HFF-Myc (cell line): ENCODE data around the gene SMURF2.

ENCODE experiments used
- DNase-seq: peaks from one replicate; pipeline ENCODE4 v3.0.0-alpha.2; 2011; ENCODE audit warnings: low read depth; ENCODE audit errors: extremely low read depth
- H3K4me3 ChIP-seq: replicated peaks from 2 replicates; pipeline ENCODE4 v1.5.1; 2011; ENCODE audit warnings: low read depth, mild to moderate bottlenecking, control low read depth, low read length
- TF ChIP-seq, protein P1 (sequence below): IDR thresholded peaks from 2 replicates; pipeline ENCODE4 v1.5.1; 2012; ENCODE audit warnings: mild to moderate bottlenecking, low read depth, low read length, control low read depth; ENCODE audit errors: missing control alignments

The SMURF2 gene

DNA sequence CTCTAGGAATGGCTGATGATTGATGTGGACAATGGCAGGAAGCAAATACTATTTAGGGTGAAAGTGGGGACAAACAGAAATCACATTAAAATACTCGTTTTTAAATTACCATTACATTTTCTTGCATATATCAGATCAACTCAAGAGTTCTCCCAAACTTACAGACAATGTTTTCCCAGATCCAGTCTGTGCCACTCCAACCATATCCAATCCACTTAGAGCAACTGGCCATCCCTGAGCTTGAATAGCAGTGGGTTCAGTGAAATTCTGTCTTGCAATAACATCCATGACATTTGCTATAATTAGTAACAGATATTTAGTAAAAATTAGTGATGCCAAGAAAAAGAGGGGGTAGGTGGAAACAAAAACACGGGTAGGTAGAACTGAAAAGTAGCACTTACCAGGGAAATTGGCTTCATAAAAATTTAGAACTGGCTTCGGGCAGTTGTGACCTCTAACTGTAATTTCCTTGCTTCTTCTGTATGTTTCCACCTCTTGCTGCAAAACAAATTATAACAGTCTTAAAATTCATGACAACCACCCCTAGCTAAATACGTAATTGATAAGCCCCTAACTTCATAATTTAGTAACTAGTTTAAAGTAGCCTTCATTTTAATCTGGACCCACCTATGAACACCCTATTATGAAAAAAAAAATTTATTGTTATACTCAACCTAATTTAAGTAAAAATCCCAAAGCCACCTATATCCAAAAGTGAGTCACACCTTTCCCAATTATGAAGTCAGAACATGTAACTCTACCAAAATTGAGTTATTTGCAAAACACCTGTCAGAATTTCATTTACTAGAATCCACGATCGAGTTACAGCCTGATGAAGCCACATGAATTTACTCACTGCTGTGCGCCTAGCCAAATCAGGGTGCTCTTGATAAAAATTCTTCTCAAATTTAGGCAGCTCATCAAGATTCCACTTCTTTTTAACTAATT is 158.0 kb downstream of the SMURF2 start:
- TF ChIP-seq, protein P1, sequence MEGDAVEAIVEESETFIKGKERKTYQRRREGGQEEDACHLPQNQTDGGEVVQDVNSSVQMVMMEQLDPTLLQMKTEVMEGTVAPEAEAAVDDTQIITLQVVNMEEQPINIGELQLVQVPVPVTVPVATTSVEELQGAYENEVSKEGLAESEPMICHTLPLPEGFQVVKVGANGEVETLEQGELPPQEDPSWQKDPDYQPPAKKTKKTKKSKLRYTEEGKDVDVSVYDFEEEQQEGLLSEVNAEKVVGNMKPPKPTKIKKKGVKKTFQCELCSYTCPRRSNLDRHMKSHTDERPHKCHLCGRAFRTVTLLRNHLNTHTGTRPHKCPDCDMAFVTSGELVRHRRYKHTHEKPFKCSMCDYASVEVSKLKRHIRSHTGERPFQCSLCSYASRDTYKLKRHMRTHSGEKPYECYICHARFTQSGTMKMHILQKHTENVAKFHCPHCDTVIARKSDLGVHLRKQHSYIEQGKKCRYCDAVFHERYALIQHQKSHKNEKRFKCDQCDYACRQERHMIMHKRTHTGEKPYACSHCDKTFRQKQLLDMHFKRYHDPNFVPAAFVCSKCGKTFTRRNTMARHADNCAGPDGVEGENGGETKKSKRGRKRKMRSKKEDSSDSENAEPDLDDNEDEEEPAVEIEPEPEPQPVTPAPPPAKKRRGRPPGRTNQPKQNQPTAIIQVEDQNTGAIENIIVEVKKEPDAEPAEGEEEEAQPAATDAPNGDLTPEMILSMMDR = no peak
- DNase-seq = no peak
- peak overlapping the region; percentile 98 for H3K4me3 ChIP-seq

DNA sequence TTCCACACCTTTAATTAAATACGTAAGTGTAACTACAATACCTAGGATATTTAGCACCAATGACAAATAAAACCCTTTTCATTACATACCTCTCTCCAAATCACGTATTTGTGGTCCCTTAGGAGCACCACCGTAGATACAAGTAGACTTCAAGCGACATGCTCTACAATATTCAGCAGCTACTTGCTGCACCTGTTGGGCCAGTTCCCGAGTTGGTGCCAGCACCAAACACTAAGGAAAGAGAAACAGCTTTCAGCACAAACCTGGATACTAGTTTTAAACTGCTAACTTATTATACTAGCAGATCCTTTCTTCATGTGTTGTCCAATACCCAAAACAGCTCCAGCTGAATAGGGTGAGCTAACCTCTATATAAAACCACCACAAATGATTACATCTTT is 158.8 kb downstream of the SMURF2 start:
- TF ChIP-seq, protein P1 = no peak
- no peak for DNase-seq

DNA sequence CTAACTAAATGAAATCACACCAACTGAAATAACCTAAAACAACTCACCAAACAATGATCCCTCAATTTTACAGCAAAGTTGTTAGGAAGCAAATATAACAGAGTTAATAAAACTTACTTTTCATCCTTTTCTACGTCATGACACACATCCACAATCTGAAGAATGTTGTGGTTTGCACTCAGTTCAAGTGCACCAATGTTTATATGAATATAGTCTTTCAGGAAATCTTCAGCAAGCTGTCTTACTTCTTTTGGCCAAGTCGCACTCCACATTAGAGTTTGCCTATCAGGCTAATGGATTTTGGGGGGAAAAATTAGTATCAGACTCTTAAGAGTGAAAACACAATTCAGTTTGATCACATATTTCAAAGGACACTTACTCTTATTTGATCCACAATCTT is 159.3 kb downstream of the SMURF2 start:
- no peak for DNase-seq
- H3K4me3 ChIP-seq = no peak overlapping the region
- TF ChIP-seq, protein P1 = no peak

More for the DNA sequence above, 158.8 kb downstream of the SMURF2 start:
- peak overlapping the region; percentile 98; the same call in 1 of the 2 replicates for H3K4me3 ChIP-seq

DNA sequence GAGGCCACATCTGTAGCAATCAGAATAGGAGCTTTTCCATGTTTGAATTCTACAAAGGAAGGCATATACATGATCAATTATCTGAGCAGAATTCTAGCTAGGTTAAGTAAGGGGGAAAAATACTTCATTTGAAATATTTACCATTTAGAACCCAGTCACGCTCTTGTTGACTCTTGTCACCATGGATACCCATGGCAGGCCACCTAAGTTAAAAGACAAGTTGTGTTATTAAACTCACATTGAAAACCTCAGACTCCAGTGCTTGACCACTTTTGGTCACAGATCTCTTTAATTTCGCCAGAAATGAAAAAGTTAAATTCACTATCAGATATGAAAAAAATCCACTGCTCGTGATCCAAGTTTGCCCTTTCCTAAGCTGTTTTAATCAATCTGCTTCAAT is 160.1 kb downstream of the SMURF2 start:
- H3K4me3 ChIP-seq = no peak overlapping the region
- TF ChIP-seq, protein P1 = no peak
- no peak for DNase-seq

DNA sequence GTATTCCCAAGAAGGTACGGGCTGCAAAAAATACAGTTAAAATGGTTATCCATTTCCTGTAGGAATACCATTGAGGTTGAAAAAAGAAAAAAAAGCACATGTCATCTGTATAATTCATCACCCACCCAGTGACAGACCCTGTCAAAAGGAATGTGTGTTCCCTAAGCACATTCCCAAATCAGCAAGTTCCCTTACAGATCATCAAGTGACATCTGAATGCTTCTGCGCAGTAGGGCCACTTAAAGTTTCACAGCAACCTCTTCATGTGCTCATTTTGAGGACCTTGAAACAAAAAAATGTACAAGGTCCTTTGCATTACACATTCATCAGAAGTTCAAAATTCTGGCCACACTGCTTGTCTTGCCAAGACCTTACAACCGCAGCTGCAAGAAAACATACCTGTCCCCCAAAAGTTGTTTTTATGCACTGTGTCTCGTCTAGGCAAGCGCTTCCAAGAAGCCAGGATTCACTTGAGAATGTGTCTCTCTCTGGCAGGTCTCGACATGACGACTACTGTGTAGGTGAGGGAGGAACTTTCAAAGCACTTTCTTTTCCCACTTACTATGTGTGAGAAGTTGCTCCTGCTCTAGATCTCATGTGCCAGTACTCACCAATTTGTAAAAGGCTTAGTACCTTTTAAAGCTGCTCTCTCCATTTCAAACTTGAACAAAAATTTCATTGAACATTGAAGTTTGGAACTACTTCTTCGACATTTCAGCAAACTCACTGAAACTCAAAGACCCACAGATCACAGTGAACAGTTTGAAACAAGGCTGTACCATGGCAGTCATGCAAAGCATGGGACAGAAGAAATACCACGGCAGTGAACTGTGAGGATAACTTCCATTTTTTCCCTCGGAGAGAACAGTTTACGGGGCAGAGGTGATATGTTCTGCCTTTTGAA is 161.0 kb downstream of the SMURF2 start:
- TF ChIP-seq, protein P1 = no peak
- H3K4me3 ChIP-seq = no peak overlapping the region

DNA sequence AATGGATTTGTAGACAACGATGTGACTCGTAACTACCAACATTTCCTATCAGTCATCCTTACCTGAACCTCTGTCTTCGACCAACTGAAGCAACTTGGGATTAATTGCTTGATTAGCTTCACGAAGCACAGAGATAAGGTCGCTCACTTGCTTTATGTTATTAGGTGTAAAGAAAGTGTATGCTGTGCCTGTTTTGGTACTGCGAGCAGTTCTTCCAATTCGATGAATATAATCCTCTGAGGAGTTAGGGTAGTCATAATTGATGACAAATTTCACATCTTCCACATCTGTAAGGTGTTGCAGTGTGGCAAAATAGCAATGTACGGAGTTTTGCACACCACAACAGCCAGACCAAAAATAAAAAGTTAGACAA is 161.6 kb downstream of the SMURF2 start:
- TF ChIP-seq, protein P1 = no peak
- no peak for DNase-seq
- H3K4me3 ChIP-seq = no peak overlapping the region

More for the DNA sequence above, 161.0 kb downstream of the SMURF2 start:
- DNase-seq = no peak
